Iris pigment epithelial cell (primary cell): ENCODE results near the gene MAP3K3.

Experiments used
- DNase-seq: peaks from one replicate; pipeline ENCODE4 v3.0.0-alpha.2; 2011; ENCODE audit warnings: low read depth

Gene MAP3K3

DNA sequence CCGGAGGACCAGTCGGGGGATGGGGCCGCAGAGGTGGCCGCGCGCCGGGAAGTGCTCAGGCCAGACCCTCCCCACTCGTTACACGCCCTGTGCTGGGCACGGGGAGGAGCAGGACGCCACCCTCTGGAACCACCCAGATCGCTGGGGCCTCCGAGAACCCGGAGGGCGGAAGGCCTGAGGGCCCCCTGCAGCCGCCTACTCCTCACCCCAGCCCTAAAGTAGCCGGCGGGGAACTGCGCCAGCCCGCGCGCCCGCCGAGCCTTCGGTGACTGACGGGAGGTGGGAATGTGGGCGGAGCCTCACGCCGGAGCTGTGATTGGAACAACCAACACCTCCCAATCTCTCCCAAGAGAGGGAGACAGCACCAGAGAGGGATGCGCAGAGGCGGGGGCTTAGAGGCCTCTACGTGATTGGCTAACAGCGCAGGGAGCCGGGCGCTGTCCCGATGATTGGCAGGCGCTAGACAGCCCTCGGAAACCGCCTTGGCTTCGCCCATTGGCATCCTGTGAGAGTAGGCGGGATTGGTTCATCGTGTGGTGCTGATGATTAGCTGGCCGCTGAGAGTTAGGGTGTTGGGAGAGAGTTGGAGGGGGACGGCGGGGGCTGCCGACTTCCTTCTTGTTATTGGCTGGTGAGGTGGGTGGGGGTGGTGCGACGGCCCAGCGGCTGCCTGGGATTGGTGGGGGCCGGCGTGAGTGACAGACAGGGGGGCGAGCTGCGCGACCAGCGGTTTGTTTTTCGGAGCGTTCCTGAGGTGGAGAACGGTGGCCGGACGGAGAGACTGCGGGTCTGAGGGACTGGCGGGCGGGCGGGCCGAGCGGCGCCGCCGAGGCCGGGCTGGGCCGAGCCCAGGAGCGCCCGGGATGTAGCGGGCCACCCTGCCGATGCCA, at the start of gene MAP3K3:
Gene MAP3K3 (plus strand): TSS at position 734 of the 890 bp plus-strand sequence. CDS start 343 bp downstream, outside the sequence.
- peak; percentile 100 for DNase-seq

DNA sequence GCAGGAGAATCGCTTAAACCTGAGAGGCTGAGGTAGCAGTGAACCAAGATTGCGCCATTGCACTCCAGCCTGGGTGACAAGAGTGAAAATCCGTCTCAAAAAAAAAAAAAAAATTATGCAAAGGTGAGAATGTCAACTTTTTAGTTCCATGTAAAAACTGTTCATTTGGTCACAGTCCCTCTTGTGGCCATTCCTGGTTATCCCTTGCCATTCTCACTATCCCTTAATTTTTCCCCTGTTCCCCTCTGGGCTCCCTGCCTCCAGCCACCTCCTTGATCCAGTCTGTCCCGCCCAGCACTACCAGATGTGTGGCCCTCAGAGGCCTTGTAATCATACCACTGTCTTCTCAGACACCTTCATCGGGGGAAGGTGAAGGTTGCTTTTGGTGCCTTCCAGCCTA, 48.6 kb upstream of the MAP3K3 start:
- DNase-seq: no peak

DNA sequence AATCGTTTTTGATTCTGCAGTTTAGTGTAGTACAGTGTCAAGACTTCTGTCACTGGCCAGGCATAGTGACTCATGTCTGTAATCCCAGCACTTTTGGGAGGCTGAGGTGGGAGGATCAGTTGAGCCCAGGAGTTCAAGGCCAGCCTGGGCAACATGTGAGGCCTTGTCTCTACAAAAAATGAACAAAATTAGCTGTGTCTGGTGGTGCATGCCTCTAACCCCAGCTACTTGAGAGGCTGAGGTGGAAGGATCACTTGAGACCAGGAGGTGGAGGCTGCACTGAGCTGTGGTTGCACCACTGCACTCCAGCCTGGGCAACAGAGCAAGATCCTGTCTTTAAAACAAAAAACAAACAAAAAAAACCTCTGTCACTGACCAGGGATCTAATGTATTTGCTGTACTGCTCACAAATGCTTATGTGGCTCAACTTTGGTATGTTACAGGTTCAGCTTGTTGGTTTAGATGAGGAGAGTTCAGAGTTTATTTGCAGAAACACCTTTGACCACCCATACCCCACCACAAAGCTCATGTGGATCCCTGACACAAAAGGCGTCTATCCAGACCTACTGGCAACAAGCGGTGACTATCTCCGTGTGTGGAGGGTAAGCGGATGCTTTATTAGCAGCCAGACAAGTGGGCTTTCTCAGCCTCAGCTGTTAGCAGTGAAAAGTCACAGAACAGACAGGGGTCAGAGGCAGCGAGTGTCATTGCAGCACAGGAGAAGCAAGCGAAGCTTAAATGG, 44.0 kb upstream of the MAP3K3 start:
- DNase-seq: no peak

DNA sequence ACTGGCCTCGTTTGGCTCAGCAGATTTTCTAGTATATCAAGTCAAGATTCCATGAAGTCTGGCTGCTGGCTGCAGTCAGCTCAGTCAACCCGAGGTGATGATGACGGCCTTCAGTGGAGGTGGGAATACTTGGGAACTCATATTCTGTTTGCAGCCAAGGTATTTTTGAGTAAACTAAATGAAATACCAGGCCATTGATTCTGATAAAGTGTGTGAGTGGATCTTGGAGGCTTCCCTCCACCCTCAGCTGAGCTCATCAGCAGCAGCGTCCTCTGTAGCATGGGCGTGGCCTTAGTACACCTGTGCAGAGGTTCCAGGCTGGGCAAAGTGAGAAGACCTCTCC, 43.5 kb upstream of the MAP3K3 start:
- no peak for DNase-seq

DNA sequence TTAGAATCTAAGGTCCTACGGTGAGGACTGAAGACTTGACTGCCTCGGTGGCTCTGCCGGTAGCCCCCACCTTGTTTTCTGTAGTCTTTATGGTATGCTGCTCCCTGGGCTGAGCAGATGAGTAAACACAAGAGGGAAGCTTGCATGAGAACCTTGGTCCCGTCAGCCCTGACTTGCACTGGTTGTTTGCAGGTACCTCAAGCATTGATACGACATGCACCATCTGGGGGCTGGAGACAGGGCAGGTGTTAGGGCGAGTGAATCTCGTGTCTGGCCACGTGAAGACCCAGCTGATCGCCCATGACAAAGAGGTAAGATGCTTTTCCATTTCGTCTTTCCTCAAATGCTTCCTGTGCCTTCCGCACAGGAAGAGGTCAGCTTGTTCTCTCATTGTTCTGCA, 42.6 kb upstream of the MAP3K3 start:
- no peak for DNase-seq

DNA sequence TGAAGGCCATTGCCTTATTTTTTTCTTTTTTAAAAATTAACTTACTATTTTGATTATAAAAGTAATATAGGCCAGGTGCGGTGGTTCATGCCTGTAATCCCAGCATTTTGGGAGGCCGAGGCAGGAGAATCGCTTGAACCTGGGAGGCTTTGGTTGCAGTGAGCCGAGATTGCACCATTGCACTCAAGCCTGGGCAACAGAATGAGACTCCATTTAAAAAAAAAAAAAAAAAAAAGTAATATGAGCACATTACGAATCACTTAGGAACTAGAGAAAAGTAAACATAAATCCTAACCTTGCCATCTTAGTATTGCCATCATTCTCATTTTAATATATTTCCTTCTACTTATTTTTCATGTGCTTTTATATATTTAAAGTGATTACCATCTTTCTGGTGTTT, 34.4 kb upstream of the MAP3K3 start:
- no peak for DNase-seq

DNA sequence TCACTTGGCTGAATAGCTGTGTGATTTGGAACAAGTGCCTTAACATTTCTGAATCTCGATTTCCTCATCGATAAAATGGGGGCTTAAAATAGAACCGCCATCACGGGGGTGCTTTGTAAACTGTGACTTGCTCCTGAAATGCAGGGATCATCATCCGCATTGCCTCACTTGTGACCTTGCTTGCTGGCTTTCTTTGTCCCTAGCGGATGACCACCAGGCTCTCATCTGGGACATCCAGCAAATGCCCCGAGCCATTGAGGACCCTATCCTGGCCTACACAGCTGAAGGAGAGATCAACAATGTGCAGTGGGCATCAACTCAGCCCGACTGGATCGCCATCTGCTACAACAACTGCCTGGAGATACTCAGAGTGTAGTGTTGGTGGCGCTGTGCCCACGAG, 33.4 kb upstream of the MAP3K3 start:
- no peak for DNase-seq

DNA sequence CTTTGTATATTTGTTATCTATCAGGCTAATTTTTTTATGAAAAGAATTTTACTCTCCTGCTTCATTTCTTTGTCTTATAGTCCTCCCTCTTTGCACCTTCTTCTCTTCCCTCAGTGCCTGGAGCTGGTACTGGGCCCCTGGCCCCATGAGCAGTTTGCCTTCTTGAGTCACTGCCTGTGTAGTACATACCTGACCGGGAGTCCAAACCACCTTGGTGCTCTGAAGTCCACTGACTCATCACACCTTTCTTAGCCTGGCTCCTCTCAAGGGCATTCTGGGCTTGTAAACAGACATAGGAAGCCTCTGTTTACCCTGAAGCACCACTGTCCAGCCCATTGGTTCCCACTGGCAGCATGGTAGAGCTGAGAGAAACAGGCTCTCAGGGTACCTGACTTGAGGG, 32.6 kb upstream of the MAP3K3 start:
- DNase-seq: no peak

DNA sequence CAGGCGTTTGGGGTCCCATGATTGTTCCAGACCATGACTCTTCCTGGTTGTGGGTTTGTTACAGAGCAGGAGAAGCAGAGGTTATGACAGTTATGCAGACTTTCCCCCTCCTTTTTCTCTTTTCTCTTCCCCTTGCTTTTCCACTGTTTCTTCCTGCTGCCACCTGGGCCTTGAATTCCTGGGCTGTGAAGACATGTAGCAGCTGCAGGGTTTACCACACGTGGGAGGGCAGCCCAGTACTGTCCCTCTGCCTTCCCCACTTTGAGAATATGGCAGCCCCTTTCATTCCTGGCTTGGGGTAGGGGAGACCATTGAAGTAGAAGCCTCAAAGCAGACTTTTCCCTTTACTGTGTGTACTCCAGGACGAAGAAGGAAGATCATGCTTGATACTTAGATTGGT, 29.4 kb upstream of the MAP3K3 start:
- DNase-seq: no peak

DNA sequence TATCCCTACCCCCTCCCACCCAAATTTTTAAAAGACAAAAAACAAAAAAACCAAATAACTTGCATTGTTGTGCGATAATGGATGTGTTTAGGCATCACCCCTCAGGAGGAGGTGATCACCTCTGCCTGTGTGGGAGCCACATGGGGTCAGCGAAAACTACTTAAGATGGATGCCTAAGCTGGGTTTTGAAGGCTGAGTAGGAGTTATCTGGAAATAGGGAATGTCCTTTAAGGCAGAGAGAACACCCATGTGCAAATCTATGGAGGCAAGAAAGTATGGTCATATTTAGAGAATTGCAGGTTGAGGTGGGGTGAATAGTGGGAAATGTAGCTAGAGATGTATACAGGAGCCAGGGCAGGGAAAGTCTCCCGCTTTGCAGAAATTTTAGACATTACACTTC, 27.1 kb upstream of the MAP3K3 start:
- no peak for DNase-seq

DNA sequence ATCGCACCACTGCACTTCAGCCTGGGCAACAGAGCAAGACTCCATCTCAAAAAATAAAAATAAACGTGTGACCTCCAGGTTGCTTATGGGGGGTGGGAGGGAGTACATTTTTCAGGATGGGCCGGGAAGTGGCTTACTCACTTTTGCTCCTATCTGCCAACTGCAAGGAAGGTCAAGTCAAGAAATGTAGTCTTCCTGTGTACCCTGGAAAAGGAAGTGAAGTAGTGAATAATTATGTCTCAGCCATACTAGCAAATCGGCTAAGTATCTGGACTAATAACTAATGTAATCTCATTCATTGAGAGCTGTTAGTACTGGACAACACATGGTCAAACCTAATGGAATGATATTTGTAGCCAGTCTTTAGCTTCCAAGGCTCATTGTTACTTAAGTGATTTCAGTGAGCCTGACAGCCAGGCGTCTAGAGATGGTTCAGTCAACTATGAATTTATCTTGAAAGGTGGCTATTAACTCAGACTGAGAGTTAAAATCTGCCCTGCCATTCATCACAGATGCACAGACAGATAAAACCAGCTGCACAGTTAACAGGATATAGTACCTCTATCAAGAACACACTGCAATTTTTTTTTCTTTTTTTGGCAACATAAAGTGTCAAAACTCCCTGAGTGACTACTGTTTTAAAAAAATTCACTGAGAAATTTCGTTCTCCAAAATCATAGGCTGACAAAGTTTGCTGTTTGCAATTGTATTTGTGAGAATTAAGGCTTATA, 25.2 kb upstream of the MAP3K3 start:
- no peak for DNase-seq

DNA sequence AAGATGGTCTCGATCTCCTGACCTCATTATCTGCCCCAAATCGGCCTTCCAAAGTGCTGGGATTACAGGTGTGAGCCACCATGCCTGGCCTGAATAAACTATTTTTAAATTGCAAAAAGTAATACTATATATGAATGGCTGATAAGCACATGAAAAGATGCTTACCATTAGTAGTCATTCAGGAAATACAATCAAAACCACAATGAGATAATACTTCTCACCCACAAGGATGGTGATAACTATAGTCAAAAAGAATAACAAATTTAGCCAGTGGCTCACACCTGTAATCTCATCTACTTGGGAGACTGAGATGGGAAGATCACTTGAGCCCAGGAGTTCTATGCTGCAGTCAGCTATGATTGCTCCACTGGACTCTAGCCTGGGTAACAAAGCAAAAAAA, 23.9 kb upstream of the MAP3K3 start:
- peak; percentile 8 for DNase-seq

DNA sequence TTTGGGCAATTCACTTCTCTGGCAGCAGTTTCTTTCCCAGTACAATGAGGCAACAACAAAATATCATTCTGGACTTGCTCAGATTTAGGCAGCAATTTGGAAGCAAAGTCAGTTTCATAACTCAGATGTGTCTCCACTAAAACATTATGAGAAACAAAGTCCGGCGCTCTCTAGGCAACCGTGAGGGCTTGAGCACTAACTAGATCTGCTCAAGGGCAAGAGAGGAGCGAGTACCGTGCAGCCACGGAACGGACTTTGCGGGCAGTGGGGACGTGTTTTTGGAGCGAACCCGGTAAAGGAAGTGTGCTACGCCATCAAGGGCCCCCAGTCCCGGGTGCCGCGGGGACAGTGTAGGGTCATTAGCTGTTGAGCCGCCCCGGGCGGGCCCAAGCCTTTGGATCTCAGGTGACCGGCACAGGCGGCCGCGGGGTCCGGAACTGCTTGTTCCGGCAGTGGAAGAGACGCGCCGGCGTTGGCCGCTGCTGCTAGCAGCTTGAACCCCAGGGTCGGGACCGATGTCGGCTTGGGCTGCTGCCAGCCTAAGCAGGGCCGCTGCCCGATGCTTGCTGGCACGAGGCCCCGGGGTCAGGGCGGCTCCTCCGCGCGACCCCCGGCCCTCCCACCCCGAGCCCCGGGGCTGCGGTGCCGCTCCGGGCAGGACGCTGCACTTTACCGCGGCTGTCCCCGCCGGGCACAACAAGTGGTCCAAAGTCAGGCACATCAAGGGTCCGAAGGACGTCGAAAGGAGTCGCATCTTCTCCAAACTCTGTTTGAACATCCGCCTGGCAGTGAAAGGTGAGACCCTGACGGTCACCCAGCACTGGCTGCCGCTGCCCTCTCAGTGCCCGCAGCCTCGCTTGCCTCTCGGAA, 21.4 kb upstream of the MAP3K3 start, which contains the start of gene TACO1:
Gene TACO1 (plus strand): TSS at position 327 of the 870 bp plus-strand sequence. CDS start 189 bp downstream, at position 516.
- DNase-seq: peak; percentile 83

DNA sequence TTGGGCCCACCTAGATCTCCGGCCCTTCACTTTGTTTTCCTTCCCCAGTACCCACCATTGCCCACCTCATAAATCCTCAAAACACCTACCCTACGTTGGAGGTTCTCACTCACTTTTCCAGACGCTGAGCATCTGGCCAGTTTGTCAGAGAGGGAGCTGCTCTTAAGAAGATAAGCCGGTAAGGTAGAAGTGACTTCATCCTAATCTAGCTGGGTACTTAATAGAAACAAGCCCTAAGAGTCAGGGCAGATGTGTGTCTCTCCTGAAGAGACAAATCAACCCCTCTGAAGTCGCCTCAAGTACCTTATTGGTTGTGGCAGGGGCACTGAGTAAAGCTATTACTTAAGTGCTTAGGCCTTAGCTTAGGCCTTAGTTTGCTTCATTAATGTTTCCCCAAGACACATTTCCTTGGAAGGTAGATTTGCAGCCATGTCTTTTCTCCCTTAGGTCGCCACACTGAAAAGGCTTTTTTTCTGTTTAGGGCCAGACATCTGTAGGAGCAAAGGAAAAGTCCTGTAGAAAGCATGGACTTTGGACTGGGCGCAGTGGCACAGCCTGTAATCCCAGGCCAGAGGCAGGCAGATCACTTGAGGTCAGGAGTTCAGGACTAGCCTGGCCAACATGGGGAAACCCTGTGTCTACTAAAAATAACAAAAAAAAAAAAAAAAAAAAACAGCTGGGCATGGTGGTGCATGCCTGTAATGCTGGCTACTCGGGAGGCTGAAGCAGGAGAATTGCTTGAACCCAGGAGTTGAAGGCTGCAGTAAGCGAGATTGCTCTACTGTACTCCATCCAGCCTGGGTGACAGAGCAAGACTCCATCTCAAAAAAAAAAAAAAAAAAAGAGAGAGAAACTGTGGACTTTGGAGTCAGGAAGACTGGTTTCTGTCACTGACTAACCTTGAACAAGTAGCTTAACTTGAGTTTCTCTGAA, 20.5 kb upstream of the MAP3K3 start:
- peak; percentile 27 for DNase-seq

DNA sequence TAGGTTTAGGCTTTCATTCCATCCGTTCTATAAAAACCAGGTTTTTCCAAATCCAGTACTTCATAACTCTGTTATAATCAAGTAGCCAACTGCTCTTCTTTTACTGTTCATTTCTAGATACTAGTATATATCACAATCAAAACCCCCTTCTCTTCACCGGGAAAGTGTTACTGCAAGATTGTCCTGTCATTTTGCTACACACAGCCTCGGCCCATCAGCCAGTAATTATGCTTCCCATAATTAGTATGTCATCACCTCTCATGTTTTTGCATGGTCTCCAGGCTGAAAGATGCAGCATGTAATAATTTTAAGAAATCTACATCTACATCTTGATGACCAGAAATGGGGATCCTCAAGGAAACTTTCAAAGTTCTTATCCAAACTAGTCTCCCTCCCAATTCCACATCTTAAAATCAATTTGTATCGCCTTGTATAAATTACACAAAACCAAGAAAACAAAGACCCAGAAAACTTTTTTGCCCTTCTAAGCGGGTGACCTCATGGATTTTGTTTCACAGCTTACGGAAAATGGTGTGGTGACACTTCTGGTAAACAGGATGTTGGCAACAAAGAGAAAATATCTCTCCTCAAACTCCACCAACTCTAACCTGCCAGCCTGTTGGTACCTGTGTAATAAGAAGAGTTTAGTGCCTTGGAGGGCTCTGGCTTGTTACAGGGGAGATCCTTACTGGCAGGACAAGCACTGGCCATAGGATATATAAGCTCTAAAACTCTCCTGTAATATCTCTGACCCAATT, 12.2 kb upstream of the MAP3K3 start:
- no peak for DNase-seq

DNA sequence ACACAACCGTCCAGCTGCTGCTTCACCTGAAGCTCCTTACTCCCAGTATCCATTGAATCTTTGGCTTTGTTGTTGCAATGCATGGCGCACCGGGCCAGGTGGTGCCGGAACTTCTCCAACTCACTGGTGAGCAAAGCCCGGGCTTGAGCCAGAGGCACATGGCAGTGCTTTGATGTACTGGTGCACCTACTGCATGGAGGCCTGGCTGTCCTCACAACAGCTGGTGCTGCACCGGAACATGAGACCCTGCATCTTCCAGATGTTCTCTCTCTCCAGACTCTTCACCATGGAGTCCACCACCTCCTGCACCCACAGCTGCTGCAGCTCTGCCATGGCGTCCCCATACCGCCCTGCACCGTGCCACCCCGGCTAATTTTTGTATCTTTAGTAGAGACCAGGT, 11.4 kb upstream of the MAP3K3 start:
- no peak for DNase-seq

DNA sequence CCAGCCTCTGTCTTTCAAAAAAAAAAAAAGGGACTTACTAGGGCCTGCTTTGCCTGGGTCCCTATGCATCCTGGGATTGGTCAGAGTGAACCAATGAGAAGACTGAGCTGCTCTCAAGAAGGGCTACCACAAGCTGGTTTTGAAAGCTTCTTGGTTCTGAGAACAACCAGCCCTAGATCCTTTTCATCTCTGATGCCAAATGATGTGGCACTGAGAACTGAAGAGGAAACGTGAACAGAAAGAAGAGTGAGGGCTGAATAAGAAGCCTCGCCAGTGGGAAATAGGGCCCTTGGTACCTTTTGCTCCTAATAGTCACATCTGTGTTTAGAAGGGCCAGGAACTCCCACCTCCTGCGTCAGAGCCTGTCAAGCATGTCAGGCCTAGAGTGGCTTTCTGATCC, 10.9 kb upstream of the MAP3K3 start:
- DNase-seq: no peak

DNA sequence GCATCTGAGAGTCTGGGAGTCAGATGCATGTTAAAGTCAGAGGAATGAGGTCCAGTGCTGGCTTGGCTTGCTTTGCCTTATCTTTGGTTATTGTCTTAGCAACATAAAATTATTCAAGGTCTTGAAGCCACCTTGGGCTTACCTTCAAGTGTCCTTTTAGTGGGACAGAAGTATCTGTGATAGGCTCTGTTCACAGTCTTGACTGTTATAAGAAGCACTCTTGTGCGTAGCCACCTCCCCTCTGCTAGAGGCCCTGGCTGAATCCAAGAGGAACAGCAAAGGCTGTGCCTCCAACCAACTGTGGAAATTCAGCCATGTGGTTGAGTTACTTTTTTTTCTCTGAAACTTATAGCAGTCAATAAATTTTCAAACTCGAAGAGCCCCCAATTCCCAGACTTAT, 8.6 kb upstream of the MAP3K3 start:
- DNase-seq: no peak

DNA sequence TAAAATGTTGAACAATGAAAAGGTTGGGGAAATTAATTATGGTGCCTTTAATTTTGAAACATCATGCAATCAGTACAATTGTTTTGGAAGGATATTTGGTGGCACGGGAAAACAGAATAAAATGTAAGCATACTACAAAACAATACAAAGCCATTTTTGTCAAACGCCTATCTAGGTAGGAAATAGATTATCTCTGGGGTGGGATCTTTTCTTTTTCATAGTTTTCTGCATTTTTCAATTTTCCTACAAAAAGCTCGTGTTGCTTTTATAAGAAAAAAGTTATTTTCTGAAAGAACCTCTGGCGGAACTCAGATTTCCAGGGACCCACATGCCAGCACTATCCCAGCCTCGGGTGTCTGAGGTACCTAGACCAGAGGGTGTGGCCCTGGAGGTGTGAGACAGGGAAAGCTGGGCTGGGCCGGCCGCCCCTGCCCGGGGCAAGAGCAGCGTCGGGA, 961 bp upstream of the MAP3K3 start:
- DNase-seq: no peak
